HepG2 (cell line): ENCODE data around the gene TPP2. TPM values are rescaled to one million over a fixed set of nuclear protein-coding genes. Genes with fewer than 3 reads are reported as not detected.

Source experiments
- ARNT2 ChIP-seq: sonication (generic); formaldehyde crosslinking; IDR thresholded peaks from 2 replicates; pipeline ENCODE4 v1.8.0; 2022; ENCODE audit warnings: mild to moderate bottlenecking, low read depth, missing genetic modification reagents, moderate library complexity
- ATF1 ChIP-seq: IDR thresholded peaks from 2 replicates; pipeline ENCODE4 v1.6.1; 2016; ENCODE audit warnings: mild to moderate bottlenecking, control low read depth
- ELF1 ChIP-seq: sonication (generic); formaldehyde crosslinking; IDR thresholded peaks from 2 replicates; pipeline ENCODE4 v1.4.0; 2020; ENCODE audit warnings: missing genetic modification reagents
- FIP1L1 ChIP-seq: fragments of 200-400 bp; formaldehyde crosslinking; IDR thresholded peaks from 2 replicates; pipeline ENCODE4 v1.6.1; 2018; ENCODE audit warnings: low read depth, mild to moderate bottlenecking, low read length, moderate library complexity, borderline replicate concordance; ENCODE audit not compliant: insufficient read depth
- FOXA3 ChIP-seq: IDR thresholded peaks from 2 replicates; pipeline ENCODE4 v1.6.1; 2016; ENCODE audit warnings: missing genetic modification reagents, missing compliant biosample characterization
- FOXP1 ChIP-seq, 2 experiments: fragments of 450-650 bp in 1 of 2; IDR thresholded peaks; 2 replicates each; pipeline ENCODE4 v1.6.1; 2017 to 2018; ENCODE audit warnings: antibody characterized with exemption in 1 of 2
- HNRNPL ChIP-seq: fragments of 200-400 bp; formaldehyde crosslinking; IDR thresholded peaks from 2 replicates; pipeline ENCODE4 v1.6.1; 2017; ENCODE audit warnings: mild to moderate bottlenecking, low read depth, low read length
- HOXA5 ChIP-seq: sonication (generic); formaldehyde crosslinking; IDR thresholded peaks from 2 replicates; pipeline ENCODE4 v1.4.0; 2020; ENCODE audit warnings: missing genetic modification reagents
- KLF16 ChIP-seq, 2 experiments: sonication (generic) in 1 of 2; formaldehyde crosslinking in 1 of 2; IDR thresholded peaks; 2 replicates each; pipeline versions ENCODE4 v1.6.1 to v1.8.0; 2016 to 2023; ENCODE audit warnings: missing genetic modification reagents in 2 of 2, missing compliant biosample characterization in 1 of 2
- MAFF ChIP-seq: IDR thresholded peaks from 2 replicates; pipeline ENCODE4 v1.6.1; 2011; ENCODE audit warnings: low read depth, low read length, improper control_type of control experiment
- MAZ ChIP-seq, 2 experiments: sonication (generic) in 1 of 2; formaldehyde crosslinking in 1 of 2; IDR thresholded peaks; 2 replicates each; pipeline versions ENCODE4 v1.5.0 to v1.6.1; 2012 to 2020; ENCODE audit warnings: low read depth in 2 of 2, mild to moderate bottlenecking in 2 of 2, borderline replicate concordance in 1 of 2, improper control_type of control experiment in 1 of 2, low read length in 1 of 2, missing genetic modification reagents in 1 of 2, moderate library complexity in 1 of 2
- NONO ChIP-seq, 2 experiments: fragments of 450-650 bp in 1 of 2; sonication (generic) in 1 of 2; formaldehyde crosslinking in 1 of 2; IDR thresholded peaks in 1 of 2; conservative IDR thresholded peaks in 1 of 2; 2 replicates each; pipeline versions ENCODE4 v1.6.1 to v1.8.0; 2017 to 2022; ENCODE audit warnings: mild to moderate bottlenecking in 1 of 2, missing genetic modification reagents in 1 of 2, moderate library complexity in 1 of 2
- NR2F1 ChIP-seq, 2 experiments: fragments of 450-650 bp in 1 of 2; formaldehyde crosslinking in 1 of 2; IDR thresholded peaks; 2 replicates each; pipeline versions ENCODE4 v1.5.0 to v1.6.1; 2016 to 2020; ENCODE audit warnings: mild to moderate bottlenecking in 1 of 2, missing compliant biosample characterization in 1 of 2, missing genetic modification reagents in 1 of 2, moderate library complexity in 1 of 2
- PHF21A ChIP-seq: sonication (generic); formaldehyde crosslinking; IDR thresholded peaks from 2 replicates; pipeline ENCODE4 v1.5.0; 2020; ENCODE audit warnings: mild to moderate bottlenecking, missing genetic modification reagents
- SPEN ChIP-seq: sonication (generic); formaldehyde crosslinking; IDR thresholded peaks from 2 replicates; pipeline ENCODE4 v1.5.1; 2020; ENCODE audit warnings: low read depth, mild to moderate bottlenecking, missing genetic modification reagents
- ZFP82 ChIP-seq: sonication (generic); formaldehyde crosslinking; IDR thresholded peaks from 2 replicates; pipeline ENCODE4 v1.5.1; 2020; ENCODE audit warnings: mild to moderate bottlenecking, missing genetic modification reagents, borderline replicate concordance
- ZNF20 ChIP-seq: sonication (generic); formaldehyde crosslinking; IDR thresholded peaks from 2 replicates; pipeline ENCODE4 v1.4.0; 2020; ENCODE audit warnings: mild to moderate bottlenecking, moderate library complexity, missing genetic modification reagents
- ZNF251 ChIP-seq: sonication (generic); formaldehyde crosslinking; IDR thresholded peaks from 2 replicates; pipeline ENCODE4 v1.9.0; 2021; ENCODE audit warnings: mild to moderate bottlenecking, missing genetic modification reagents
- ZNF383 ChIP-seq: sonication (generic); formaldehyde crosslinking; IDR thresholded peaks from 2 replicates; pipeline ENCODE4 v1.4.0; 2020; ENCODE audit warnings: missing genetic modification reagents, mild to moderate bottlenecking, borderline replicate concordance
- ZNF607 ChIP-seq: sonication (generic); formaldehyde crosslinking; IDR thresholded peaks from 2 replicates; pipeline ENCODE4 v1.5.1; 2020; ENCODE audit warnings: missing genetic modification reagents, mild to moderate bottlenecking, borderline replicate concordance
- ZNF724P ChIP-seq: sonication (generic); formaldehyde crosslinking; IDR thresholded peaks from 2 replicates; pipeline ENCODE4 v1.8.0; 2022; ENCODE audit warnings: missing genetic modification reagents, borderline replicate concordance
- ZNF740 ChIP-seq: sonication (generic); formaldehyde crosslinking; IDR thresholded peaks from 2 replicates; pipeline ENCODE4 v1.4.0; 2020; ENCODE audit warnings: missing genetic modification reagents
- ZNF776 ChIP-seq: sonication (generic); formaldehyde crosslinking; IDR thresholded peaks from 2 replicates; pipeline ENCODE4 v1.4.0; 2020; ENCODE audit warnings: mild to moderate bottlenecking, missing genetic modification reagents
- ZSCAN25 ChIP-seq: sonication (generic); formaldehyde crosslinking; IDR thresholded peaks from 2 replicates; pipeline ENCODE4 v1.8.0; 2022; ENCODE audit warnings: mild to moderate bottlenecking, missing genetic modification reagents
- polyA plus RNA-seq, 8 experiments: library from polyadenylated mRNA; depleted of rRNA in 3 of 8; stranded (reverse) in 7 of 8; unstranded in 1 of 8; fragments of >200 nt; fragmentation: Illumina TruSeq in 4 of 8; extraction: Trizol in 4 of 8; gene quantifications; 2 replicates each; pipeline versions ENCODE4 v1.2.1 to v1.2.3, GENCODE V29; 2011 to 2016; ENCODE audit warnings: low read depth in 4 of 8, missing spikeins in 1 of 8, mixed read lengths in 1 of 8; ENCODE audit not compliant: insufficient read depth in 1 of 8
- total RNA-seq, 5 experiments: library from RNA; depleted of rRNA; stranded (reverse); fragments of >200 nt; fragmentation: Illumina TruSeq; extraction: Trizol; gene quantifications; 2 replicates each; pipeline ENCODE4 v1.2.3, GENCODE V29; 2016; ENCODE audit warnings: low read depth in 1 of 5
- TF ChIP-seq, protein P1 (sequence below): fragments of 450-650 bp; IDR thresholded peaks from 2 replicates; pipeline ENCODE4 v1.6.1; 2016
- TF ChIP-seq, protein P2 (sequence below): sonication (generic); formaldehyde crosslinking; IDR thresholded peaks from 2 replicates; pipeline ENCODE4 v1.4.0; 2020; ENCODE audit warnings: missing genetic modification reagents, borderline replicate concordance

The TPP2 gene
- total and polyA plus RNA-seq, 2 of the 13 experiments (the other 11 are each of a cell fraction or from before 2014, with no cell fraction given) = 16.4 to 52.1 TPM

GRCh38 chr13:102596147-102597028, at the start of gene TPP2 (continued):
- TF ChIP-seq PHF21A (CRISPR knock-in tag) = peak; percentile 93
- TF ChIP-seq, protein P1, sequence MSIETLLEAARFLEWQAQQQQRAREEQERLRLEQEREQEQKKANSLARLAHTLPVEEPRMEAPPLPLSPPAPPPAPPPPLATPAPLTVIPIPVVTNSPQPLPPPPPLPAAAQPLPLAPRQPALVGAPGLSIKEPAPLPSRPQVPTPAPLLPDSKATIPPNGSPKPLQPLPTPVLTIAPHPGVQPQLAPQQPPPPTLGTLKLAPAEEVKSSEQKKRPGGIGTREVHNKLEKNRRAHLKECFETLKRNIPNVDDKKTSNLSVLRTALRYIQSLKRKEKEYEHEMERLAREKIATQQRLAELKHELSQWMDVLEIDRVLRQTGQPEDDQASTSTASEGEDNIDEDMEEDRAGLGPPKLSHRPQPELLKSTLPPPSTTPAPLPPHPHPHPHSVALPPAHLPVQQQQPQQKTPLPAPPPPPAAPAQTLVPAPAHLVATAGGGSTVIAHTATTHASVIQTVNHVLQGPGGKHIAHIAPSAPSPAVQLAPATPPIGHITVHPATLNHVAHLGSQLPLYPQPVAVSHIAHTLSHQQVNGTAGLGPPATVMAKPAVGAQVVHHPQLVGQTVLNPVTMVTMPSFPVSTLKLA = peak; percentile 44
- peak; percentile 80; the same call in 1 of the 2 replicates for TF ChIP-seq FOXP1 (IDR thresholded peaks at IDR 0.05)
- TF ChIP-seq FOXP1 (CRISPR knock-in tag; IDR thresholded peaks at IDR 0.05) = peak; percentile 72
- no peak for TF ChIP-seq HOXA5
- TF ChIP-seq ZFP82 (CRISPR knock-in tag) = peak; percentile 77; the same call in 1 of the 2 replicates
- no peak; the same call in 1 of the 2 replicates for TF ChIP-seq ZNF724P (CRISPR knock-in tag)
- TF ChIP-seq ELF1 (CRISPR knock-in tag) = peak; percentile 80
- peak; percentile 66 for TF ChIP-seq FOXA3 (CRISPR knock-in tag)
- TF ChIP-seq FIP1L1 = no peak
- TF ChIP-seq, protein P2, sequence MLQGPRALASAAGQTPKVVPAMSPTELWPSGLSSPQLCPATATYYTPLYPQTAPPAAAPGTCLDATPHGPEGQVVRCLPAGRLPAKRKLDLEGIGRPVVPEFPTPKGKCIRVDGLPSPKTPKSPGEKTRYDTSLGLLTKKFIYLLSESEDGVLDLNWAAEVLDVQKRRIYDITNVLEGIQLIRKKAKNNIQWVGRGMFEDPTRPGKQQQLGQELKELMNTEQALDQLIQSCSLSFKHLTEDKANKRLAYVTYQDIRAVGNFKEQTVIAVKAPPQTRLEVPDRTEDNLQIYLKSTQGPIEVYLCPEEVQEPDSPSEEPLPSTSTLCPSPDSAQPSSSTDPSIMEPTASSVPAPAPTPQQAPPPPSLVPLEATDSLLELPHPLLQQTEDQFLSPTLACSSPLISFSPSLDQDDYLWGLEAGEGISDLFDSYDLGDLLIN (CRISPR knock-in tag) = 0 out of 2 replicates have a peak, but pooled peaks have one; percentile 8
- TF ChIP-seq ZNF776 (CRISPR knock-in tag) = peak; percentile 49
- peak; percentile 74 for TF ChIP-seq ZNF740
- peak; percentile 88; the same call in 1 of the 2 replicates for TF ChIP-seq ARNT2
- TF ChIP-seq ATF1 (CRISPR knock-in tag) = peak; percentile 96
- 0 out of 2 replicates have a peak, but pooled peaks have one; percentile 16 for TF ChIP-seq HNRNPL
- 0 out of 2 replicates have a peak, but pooled peaks have one; percentile 16 for TF ChIP-seq ZNF383
- no peak for TF ChIP-seq MAFF
- peak in 1 of 2 experiments; percentile 67; a peak in 2 of 4 replicates for TF ChIP-seq KLF16 (CRISPR knock-in tag; IDR thresholded peaks at IDR 0.05)
- no peak for TF ChIP-seq NONO (IDR thresholded peaks at IDR 0.05)
- TF ChIP-seq NONO (CRISPR knock-in tag; conservative IDR thresholded peaks at IDR 0.05) = peak; percentile 89
- no peak for TF ChIP-seq NR2F1 (CRISPR knock-in tag; IDR thresholded peaks at IDR 0.05)
- peak; percentile 65 for TF ChIP-seq ZNF607 (CRISPR knock-in tag)
- TF ChIP-seq ZNF20 = 0 out of 2 replicates have a peak, but pooled peaks have one; percentile 61
- TF ChIP-seq MAZ (IDR thresholded peaks at IDR 0.05; ENCODE audit: borderline replicate concordance, low read depth, low read length) = peak; percentile 74; the same call in 1 of the 2 replicates
- TF ChIP-seq MAZ (CRISPR knock-in tag; IDR thresholded peaks at IDR 0.05; ENCODE audit: low read depth) = peak; percentile 67; the same call in 1 of the 2 replicates
- TF ChIP-seq ZSCAN25 (CRISPR knock-in tag) = no peak
- peak; percentile 82 for TF ChIP-seq SPEN
- no peak for TF ChIP-seq ZNF251 (CRISPR knock-in tag)
